ENCODE results near the gene CDH8.
"Not testable (repeated sequence)": the region's sequence is repeated elsewhere in the genome, so short reads cannot be mapped to it uniquely, and the experiment has no call there.

CDH8 gene

GRCh38 chr16:61791464-61791863 lies 244.8 kb downstream of the CDH8 start:
- no peak for DNase-seq (ENCODE audit: low spot score)

GRCh38 chr16:61781855-61782254 lies 254.4 kb downstream of the CDH8 start:
- DNase-seq (ENCODE audit: low spot score), result not testable (repeated sequence)

GRCh38 chr16:61780161-61780560 lies 256.1 kb downstream of the CDH8 start:
- DNase-seq (ENCODE audit: low spot score), result no peak

- no peak for DNase-seq (ENCODE audit: low spot score)
Measured at GRCh38 chr16:61770301-61770700, 265.9 kb downstream of the CDH8 start.

GRCh38 chr16:61763991-61764390 lies 272.2 kb downstream of the CDH8 start:
- DNase-seq (ENCODE audit: low spot score), result no peak

GRCh38 chr16:61763013-61763412 lies 273.2 kb downstream of the CDH8 start:
- peak; percentile 47 for DNase-seq (ENCODE audit: low spot score)

- no peak for DNase-seq (ENCODE audit: low spot score)
Measured at GRCh38 chr16:61730997-61731396, 305.2 kb downstream of the CDH8 start.

GRCh38 chr16:61726701-61727100 lies 309.5 kb downstream of the CDH8 start:
- DNase-seq (ENCODE audit: low spot score), result no peak

GRCh38 chr16:61726125-61726524 lies 310.1 kb downstream of the CDH8 start:
- no peak for DNase-seq (ENCODE audit: low spot score)

GRCh38 chr16:61721544-61721943 lies 314.7 kb downstream of the CDH8 start:
- DNase-seq (ENCODE audit: low spot score), result no peak

GRCh38 chr16:61715393-61715792 lies 320.8 kb downstream of the CDH8 start:
- no peak for DNase-seq (ENCODE audit: low spot score)

- DNase-seq (ENCODE audit: low spot score), result no peak
Measured at GRCh38 chr16:61713787-61714186, 322.5 kb downstream of the CDH8 start.

- not testable (repeated sequence) for DNase-seq (ENCODE audit: low spot score)
Measured at GRCh38 chr16:61699640-61700039, 336.6 kb downstream of the CDH8 start.

GRCh38 chr16:61684541-61684940 lies 351.7 kb downstream of the CDH8 start:
- DNase-seq (ENCODE audit: low spot score), result no peak

GRCh38 chr16:61681673-61682072 lies 354.6 kb downstream of the CDH8 start:
- DNase-seq (ENCODE audit: low spot score), result peak; percentile 68

GRCh38 chr16:61681124-61681523 lies 355.1 kb downstream of the CDH8 start:
- peak; percentile 63 for DNase-seq (ENCODE audit: low spot score)

GRCh38 chr16:61678182-61678581 lies 358.1 kb downstream of the CDH8 start:
- no peak for DNase-seq (ENCODE audit: low spot score)

GRCh38 chr16:61677776-61678175 lies 358.5 kb downstream of the CDH8 start:
- no peak for DNase-seq (ENCODE audit: low spot score)

- no peak for DNase-seq (ENCODE audit: low spot score)
Measured at GRCh38 chr16:61676740-61677139, 359.5 kb downstream of the CDH8 start.

GRCh38 chr16:61671161-61671560 lies 365.1 kb downstream of the CDH8 start:
- DNase-seq (ENCODE audit: low spot score), result no peak

- no peak for DNase-seq (ENCODE audit: low spot score)
Measured at GRCh38 chr16:61665512-61665911, 370.7 kb downstream of the CDH8 start.

GRCh38 chr16:61659936-61660335 lies 376.3 kb downstream of the CDH8 start:
- no peak for DNase-seq (ENCODE audit: low spot score)

- peak; percentile 83 for DNase-seq (ENCODE audit: low spot score)
Measured at GRCh38 chr16:61654962-61655361, 381.3 kb downstream of the CDH8 start.

- DNase-seq (ENCODE audit: low spot score), result no peak
Measured at GRCh38 chr16:61653544-61653943, 382.7 kb downstream of the CDH8 start.

GRCh38 chr16:61645561-61645960 lies 390.7 kb downstream of the CDH8 start:
- DNase-seq (ENCODE audit: low spot score), result no peak

All from globus pallidus (tissue), 1 donor.